ENCODE measurements around the gene ZFR2.
"Not testable (repeated sequence)": the region's sequence is repeated elsewhere in the genome, so short reads cannot be mapped to it uniquely, and the experiment has no call there.

ZFR2 gene

DNA sequence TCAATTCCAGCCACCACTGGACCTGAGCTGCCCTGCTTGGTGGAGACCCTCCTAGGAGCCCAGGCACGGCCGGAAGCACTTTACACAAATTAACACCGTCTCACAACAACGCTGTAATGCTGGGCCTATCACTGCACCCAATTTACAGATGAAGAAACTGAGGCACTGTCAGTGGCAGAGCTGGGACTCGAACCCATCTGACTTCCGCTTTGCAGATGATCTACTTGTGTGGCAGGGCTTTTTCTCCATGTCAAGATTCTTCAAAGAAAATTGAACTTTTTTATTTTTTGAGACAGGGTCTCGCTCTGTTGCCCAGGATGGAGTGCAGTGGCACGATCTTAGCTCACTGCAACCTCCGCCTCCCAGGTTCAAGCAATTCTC is 33.8 kb downstream of the ZFR2 start:
- DNase-seq: no peak

- no peak for DNase-seq
These were observed 34.3 kb downstream of the ZFR2 start for GRCh38 chr19:3834349-3835054.

DNA sequence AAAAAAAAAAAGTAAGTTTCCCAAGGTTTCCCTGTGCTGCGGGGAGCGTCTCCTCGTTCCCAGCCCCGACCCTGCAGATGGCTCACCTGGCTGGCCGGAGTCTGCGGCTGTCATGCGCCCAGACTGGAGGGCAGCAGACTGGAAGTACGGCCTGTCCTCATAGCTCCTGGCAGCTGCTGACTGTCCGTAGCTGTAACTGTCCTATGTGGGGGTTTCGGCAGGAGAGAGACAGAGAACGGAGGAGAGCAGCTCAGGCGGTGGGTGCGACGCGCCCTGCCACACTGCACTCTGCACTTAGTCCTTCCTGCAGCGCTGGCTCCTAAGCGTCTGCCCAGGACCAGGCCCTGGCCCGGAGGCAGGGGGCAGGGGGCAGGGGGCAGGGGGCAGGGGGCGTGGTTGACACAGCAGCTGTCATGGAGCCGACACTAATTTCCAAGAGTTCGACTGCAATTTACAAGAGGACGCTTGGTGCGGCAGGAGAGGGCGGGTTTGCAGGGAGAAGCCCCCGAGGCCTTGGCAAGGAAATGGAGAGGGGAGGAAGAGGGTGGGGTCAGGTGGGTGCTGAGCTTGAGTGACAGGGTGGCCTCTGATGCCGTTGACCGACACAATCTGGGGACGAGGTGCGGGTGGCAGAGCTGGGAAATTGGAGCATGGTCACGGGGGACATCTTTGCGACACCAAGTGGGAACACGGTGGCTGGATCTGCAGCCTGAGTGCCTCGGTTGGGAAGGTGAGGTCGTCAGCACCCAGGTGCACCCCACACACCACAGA is 35.1 kb downstream of the ZFR2 start:
- DNase-seq: no peak

DNA sequence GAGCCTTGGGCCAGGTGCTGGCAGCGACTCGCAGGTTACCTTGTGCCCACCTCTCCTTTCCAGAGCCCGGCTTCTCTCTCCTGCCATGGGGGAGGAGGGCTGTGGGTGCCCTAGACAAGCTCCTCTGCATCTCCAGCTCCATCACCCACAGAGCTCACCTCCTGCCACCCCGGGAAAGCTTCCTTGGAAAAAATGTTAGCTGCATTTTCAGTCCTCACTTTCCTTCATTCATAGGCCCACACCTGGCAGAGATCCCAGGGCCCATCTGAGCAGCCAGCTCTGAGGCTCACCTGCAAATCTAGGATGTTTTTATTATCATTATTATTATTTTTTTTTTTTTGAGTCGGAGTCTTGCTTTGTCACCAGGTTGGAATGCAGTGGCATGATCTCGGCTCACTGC is 36.8 kb downstream of the ZFR2 start:
- DNase-seq: no peak

DNA sequence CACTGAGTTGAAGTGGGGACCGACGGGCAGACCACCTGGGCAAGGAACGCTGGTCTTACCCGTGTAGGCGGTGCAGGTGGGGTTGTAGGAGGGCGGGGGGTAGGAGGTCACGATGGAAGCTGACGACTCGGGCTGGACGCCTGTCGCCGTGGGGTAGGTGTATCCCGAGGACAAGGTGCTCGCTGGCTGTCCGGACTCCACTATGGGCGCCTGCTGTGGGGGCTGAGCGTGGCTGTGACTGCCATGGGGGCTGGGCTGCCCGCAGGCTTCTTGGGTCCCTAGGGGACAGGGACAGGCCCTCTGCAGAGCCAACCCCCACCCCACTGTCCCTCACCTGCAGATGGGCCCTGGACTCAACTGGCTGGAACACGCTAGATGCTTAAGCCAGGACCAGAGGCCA is 37.2 kb downstream of the ZFR2 start:
- no peak for DNase-seq

DNA sequence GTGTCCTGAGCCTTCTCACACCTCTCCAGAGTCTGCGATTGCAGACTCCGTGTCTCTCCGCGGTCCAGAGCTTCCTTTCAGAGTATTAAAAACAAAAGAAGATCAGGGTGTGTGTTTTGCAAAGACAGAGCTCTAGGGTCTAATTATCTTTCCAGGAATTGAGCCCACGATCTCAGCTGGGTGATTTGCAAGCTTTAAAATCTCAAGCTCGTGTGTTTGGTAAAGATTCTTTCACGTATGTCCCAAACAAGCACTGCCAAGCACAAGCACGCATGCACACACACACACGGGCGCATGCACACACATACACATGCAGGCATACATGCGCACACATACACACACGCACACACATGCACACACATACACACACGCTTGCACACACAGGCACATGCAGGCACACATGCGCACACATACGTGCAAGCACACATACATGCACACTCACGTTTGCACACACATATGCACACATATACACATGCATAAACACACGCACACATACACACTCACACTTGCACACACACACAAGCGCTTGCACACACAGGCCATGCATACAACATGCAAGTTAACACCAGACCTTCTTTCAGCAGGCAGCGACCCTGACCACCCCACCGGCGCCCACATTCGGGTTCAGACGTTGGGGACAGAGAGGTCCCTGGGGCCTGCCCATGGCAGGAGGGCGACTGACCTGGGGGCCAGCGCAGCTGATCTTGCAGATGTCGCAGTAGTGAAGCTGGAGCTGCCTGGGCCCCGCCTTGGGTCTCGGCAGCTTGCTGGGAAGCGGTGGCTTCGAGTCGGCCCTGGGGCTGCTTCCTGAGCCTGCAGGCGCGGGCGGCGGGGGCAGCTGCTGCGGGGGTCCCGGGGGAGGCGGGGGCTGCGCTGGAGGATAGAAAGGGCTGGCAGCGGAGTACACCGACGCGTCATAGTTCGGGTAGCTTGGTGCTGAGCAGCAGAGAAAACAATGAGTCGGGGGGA is 37.9 kb downstream of the ZFR2 start:
- DNase-seq: no peak

DNA sequence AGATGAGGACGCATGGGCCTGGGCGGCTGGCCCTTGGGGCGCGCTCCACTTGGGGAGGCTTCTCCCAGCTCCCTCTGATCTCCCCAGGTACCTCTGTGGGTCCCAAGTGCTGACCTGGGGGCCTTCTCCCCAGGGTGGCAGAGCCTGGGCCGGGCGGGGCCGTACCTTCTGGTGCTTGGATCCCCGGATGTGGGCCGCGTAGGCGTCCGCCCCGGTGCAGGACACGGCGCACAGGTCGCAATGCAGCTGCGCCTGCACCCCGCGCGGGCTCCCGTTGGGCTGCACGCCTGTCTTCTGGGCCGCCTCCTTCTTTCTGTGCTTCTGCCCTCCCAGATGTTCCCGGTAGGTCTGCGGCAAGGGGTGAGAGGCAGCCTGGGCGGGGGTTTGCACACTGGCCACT is 41.5 kb downstream of the ZFR2 start:
- no peak for DNase-seq

DNA sequence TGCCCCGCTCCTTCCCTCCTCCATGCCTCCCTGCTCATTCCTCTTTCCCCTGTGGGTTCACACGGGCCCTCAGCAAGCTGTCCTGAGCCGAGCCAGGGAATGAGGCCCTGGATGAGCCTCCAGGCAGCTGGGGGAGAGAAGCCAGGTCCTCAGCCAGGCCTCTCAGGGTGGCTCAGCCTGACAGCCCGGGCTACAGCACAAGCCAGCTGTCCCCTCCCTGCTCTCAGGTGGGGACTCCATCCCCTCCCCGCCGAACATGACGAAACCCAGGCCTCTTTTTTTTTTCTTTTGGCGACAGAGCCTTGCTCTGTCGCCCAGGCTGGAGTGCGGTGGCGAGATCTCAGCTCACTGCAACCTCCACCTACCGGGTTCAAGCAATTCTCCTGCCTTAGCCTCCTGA is 42.7 kb downstream of the ZFR2 start:
- no peak for DNase-seq

DNA sequence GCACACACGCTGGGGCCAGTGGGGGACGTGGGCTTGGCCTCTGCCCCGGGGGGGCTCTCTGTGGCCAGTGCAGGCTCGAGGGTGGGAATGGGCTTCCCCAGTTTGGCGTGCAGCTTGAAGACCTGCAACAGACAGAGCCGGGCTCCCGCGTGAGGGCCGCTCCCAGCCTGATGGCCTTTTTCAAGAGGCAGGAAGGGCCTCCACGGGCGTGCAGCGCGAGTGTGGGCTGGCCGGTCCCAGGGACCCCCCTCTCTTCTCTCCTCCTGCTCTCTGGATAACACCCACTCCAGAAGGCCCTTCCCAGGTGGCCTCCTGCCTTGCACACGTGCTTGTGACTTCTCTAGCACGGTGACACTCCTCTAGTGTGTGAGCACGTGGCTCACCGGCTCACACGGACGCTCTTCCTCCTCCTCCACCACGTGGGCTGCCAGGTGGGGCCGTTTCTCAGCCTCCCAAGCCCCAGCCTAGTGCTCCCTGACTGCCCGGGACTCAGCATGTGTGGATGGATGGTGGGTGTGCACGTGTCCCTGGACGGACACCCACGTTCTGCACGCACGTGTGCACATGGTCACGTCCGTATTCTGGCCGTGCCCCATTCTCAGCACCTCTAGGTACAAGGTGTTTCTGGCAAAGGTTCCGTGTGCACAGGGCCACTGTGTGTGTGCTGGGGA is 43.4 kb downstream of the ZFR2 start:
- DNase-seq: no peak

DNA sequence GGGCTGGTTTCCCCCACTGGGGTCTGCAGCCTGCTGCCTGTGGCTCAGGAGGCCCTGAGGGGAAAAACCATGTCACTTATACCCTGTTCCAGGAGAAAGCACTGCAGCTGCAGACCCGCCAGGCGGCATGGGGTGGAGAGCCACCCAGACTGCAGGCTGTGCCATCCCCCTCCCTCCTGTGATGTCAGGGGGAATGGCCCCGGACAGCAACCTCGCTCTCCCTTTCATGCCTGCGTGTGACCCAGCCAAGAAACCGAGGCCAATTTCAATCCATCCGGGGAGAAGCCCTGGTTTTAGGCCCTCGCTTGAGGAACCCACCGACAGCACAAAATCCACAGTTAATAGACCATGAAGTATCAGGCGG is 45.5 kb downstream of the ZFR2 start:
- no peak for DNase-seq

DNA sequence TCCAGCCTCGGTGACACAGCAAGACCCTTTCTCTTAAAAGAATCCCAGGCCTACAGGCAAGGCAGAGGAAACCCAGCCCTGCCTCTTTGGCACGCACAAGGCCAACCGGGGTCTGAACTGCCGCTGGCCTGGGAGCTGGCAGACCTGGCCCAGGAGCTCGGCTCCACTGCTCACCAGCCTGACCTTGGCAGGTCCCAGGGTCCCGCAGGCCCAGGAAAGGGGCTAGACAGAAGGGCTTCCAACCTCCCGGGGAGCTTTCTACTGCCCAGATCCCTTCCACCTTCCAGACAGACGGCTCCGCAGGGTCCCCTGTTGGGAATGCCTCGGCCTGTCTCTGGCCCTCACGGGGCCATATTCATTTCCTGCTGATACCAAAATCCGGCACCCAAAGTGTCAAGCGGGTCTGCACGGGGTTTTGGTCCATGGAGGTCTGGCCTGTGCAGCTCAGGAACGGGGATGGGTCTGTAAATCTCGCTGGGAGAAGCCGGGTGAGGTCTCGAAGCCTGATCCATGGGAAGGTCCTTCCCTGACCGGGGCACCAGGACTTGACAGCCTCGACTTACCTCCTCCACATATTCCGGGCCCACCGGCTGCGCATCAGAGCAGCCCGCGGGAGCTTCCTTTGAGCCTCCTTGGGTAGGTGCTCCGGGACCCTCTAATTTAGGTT is 46.0 kb downstream of the ZFR2 start:
- no peak for DNase-seq

- peak; percentile 79 for DNase-seq
These were observed 46.9 kb downstream of the ZFR2 start for GRCh38 chr19:3821857-3822364.

GRCh38 chr19:3821156-3821555 is 47.7 kb downstream of the ZFR2 start:
- DNase-seq: no peak

DNA sequence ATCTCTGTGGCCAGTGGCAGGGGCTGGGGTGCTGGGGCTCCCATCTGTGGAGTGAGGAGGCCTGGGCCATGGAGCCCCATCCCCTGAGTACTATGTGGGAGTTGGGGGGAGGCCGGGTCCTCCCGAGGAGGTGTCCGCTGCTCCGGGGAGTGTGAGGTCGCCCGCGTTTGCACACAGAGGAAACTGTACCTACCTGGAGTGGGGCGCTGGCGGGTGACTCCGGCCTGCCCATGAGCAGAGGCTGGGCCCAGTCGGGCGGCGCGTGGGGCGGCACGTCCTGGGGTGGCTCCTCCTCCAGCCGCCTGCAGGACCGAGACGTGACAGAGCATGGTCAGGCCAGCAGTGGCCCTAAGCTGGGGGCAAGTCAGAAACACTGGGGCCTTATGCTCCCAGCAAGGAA is 48.8 kb downstream of the ZFR2 start:
- DNase-seq: no peak

DNA sequence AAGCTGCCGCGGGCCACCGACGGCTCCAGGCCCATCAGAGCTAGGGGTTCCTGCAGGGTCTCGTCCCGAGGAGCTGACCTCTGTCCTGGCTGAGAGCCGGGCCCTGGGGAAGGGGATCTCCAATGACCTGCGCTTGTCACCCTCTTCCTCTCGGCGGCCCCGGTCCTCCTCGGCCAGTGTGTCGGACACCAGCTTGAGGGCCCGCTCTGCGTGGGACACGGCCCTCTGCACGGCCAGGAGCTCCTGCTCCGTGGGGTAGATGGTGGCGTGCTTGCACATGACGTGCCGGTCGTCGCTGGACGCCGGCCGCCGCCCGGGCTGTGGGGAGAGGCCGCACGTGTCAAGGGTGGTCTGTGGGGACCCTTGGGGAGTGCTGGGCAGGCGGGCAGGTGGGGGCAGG is 49.9 kb downstream of the ZFR2 start:
- DNase-seq: no peak

DNA sequence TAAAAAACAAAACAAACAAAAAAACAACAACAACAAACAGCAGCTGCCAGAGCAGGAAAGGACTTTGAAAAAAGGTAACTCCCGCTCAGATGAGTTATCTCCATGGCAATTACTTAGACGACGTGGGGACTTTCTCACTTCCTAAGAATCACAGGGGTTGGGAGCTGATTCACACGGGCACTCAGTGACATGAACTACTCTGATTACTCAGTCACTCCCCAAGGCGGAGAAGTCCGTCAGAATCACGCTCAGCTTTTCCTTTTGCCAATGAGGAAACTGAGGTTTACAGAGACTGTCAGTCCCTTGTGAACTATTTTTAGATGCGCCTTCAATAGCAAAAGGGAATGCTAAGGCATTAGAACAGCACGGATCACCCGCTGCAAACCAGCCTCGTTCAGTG is 50.4 kb downstream of the ZFR2 start:
- no peak for DNase-seq

- no peak for DNase-seq
These were observed 51.1 kb downstream of the ZFR2 start for GRCh38 chr19:3817761-3818160.

GRCh38 chr19:3816566-3817218 is 52.1 kb downstream of the ZFR2 start:
- DNase-seq: no peak

GRCh38 chr19:3816148-3816547 is 52.7 kb downstream of the ZFR2 start:
- not testable (repeated sequence) for DNase-seq

DNA sequence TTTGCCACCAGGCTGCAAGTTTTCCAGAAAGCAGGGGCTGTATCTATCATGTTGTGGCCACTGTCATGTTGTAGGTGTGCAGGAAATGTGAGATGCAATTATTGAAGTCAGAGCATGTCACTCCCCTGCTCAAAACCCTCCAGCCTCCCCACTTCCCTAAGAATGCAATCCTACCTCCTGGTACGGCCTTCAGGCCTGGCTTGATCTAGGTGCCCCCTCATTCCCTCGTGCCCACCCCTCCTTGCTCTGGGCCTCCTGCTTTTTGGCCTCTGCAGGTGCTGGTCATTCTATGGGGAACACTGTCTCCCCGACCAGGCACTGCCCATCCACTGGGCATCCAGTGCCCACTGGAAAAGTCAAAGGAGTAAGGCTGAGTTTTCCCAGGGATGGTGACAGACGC is 54.2 kb downstream of the ZFR2 start:
- DNase-seq: no peak

Data from effector CD4-positive, alpha-beta T cell (primary cell).